ENCODE measurements around the gene KANK4. TPM values are rescaled to one million over a fixed set of nuclear protein-coding genes. Genes with fewer than 3 reads are reported as not detected.

The KANK4 gene
- total RNA-seq, 1 donor from 2014 or later = not detected

DNA sequence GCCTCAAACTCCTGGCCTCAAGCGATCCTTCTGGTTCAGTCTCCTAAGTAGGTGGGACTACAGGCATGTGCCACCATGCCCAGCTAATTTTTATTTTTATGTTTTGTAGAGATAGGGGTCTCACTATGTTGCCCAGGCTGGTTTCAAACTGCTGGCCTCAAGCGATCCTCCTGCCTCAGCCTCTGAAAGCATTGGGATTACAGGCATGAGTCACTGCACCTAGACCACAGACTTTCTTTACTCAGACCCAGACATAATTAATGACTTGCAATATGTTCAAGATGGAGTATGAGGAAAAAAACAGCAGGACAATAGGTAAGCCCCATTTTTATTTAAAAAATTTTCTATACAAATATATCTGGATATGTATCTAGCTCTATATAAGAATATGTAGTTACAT lies 13.2 kb downstream of the KANK4 start:
- no peak overlapping the region for H3K4me3 Mint-ChIP-seq

DNA sequence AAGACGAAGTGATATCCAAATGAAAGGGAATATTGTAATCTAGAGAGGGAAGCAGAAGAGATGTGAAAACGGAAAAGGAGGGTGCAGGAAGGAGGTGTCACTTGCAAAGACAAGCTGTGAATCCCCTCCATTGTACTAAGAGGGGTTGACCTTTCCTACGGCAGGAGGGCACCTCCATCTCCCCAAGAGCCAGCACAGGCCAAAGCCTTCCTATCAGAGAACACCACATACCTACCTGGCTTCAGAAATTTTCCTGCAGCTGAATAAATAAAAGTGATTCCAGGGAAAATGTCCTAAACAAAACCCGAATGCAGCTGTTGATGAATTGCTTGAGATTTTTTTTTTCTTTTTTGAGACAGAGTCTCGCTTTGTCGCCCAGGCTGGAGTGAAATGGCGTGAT lies 14.3 kb downstream of the KANK4 start:
- CTCF ChIA-PET = no interaction called here
- intact Hi-C loops (cut with micrococcal nuclease) = no loop called here
- ATAC-seq (ENCODE audit: low read depth) (no peak), DNase-seq (no peak)
- Mint-ChIP-seq H3K36me3 (ENCODE audit: low read depth) (no peaks in the 10 kb centered on the region), H3K4me1 (no peaks in the 10 kb centered on the region), H3K27me3 (peaks cover 5% of the 10 kb centered on the region), H3K27ac (no peak overlapping the region), H3K9me3 (no peaks in the 10 kb centered on the region), H3K4me3 (no peak overlapping the region)
- POLR2A ChIA-PET = no interaction called here
- TF ChIP-seq, protein P1, sequence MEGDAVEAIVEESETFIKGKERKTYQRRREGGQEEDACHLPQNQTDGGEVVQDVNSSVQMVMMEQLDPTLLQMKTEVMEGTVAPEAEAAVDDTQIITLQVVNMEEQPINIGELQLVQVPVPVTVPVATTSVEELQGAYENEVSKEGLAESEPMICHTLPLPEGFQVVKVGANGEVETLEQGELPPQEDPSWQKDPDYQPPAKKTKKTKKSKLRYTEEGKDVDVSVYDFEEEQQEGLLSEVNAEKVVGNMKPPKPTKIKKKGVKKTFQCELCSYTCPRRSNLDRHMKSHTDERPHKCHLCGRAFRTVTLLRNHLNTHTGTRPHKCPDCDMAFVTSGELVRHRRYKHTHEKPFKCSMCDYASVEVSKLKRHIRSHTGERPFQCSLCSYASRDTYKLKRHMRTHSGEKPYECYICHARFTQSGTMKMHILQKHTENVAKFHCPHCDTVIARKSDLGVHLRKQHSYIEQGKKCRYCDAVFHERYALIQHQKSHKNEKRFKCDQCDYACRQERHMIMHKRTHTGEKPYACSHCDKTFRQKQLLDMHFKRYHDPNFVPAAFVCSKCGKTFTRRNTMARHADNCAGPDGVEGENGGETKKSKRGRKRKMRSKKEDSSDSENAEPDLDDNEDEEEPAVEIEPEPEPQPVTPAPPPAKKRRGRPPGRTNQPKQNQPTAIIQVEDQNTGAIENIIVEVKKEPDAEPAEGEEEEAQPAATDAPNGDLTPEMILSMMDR (IDR thresholded peaks at IDR 0.05) = no peak

More for the DNA sequence above, 13.2 kb downstream of the KANK4 start:
- CTCF ChIA-PET = no interaction called here
- POLR2A ChIA-PET = no interaction called here
- intact Hi-C loops (cut with micrococcal nuclease) = no loop called here
- no peak for DNase-seq
- ATAC-seq (ENCODE audit: low read depth) = no peak
- Mint-ChIP-seq H3K9me3 (no peaks in the 10 kb centered on the region), H3K4me1 (no peaks in the 10 kb centered on the region), H3K27ac (no peak overlapping the region), H3K27me3 (peaks cover 12% of the 10 kb centered on the region), H3K36me3 (ENCODE audit: low read depth) (no peaks in the 10 kb centered on the region)
- TF ChIP-seq, protein P1 (IDR thresholded peaks at IDR 0.05) = no peak

DNA sequence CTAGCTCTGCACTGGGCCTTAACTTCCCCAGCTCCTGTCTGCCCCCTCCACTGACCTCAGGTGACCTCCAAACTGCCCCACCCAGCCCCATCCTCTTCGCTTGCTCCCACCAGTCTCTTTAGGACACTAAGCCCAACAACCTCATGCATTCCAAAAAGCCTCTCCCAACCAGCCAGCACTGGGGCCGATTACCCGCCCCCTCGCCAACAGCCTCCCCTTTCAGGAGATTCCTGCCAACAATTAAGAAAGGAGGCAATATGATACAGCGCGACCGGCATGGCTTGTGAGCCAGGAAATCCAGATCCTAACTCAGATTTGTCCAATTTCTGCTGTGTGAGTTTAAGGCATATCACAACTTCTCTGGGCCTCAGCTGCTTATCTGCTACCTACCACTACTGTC lies 14.7 kb downstream of the KANK4 start:
- Mint-ChIP-seq H3K27ac (no peak overlapping the region), H3K9me3 (no peaks in the 10 kb centered on the region), H3K4me1 (no peaks in the 10 kb centered on the region), H3K36me3 (ENCODE audit: low read depth) (no peaks in the 10 kb centered on the region), H3K27me3 (peaks cover 5% of the 10 kb centered on the region), H3K4me3 (no peak overlapping the region)
- ATAC-seq (ENCODE audit: low read depth) = no peak
- CTCF ChIA-PET = no interaction called here
- DNase-seq = no peak
- POLR2A ChIA-PET = no interaction called here
- TF ChIP-seq, protein P1 (IDR thresholded peaks at IDR 0.05) = no peak
- intact Hi-C loops (cut with micrococcal nuclease) = no loop called here

DNA sequence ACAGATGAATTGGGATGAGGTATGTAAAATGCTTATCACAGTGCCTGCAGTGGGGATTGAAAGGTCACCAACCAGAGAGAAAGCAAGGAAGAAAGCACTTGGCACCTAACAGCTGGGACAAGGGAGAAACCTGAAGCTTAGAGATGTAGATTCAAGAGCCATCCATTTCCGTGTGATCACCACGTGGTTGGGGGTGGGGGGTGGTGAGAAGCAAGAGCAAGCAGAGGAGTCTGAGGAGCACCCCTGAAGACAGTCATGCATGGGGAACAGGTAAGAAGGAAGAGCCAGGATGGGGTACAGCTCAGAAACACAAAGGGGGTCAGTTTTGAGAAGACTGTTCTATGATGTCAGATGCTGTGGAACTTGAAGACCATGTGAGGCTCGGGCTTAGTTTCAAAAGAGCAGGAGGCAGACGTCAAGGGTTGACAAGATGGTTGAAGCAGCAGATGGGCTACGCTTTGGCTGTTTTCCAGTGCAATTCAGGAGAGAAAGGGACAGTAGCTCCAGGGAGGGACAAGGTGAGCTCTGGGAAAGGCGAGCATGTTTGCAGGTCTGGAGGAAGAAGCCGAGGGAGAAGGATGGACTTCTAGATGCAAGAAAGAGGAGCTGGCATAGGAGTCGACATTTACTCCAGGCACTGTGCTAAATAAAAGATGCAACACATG lies 17.4 kb downstream of the KANK4 start:
- H3K9me3 Mint-ChIP-seq = no peaks in the 10 kb centered on the region
- no peak for ATAC-seq (ENCODE audit: low read depth)

DNA sequence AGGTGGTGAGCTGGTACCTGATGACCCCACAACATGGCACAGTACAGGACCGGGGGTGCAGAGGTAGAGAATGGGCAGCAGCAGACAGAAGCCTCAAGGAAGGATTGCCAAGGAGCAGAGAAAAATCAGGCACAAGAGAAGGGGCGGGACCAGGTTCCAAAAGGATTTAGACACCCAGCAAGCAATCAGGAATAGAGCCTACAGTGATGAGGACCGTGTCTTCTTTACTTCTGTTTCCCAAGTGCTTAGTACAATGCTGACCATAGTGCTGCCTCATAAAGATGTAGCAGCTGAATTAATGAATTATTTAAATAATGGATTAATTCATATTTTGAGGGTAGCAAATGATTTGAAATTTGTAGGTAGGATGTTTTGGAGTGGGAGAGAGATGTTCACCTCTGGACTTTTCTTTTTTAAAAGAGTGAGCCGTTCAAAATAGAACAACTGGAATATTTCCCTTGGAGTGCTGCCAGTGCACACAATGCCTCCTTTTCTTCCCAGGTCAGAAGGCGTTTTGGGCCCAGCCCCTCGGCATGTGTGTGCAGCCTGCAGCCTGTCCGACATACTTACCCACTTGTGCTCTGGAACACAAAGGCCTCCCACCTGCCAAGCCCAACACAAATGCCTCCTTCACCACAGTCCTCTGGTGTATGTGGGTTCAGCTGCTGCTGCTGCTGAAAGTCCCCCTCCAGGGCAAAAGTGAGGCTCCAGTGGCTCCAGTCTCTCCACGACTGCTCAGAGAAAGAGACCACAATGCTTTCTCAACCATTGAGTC lies 19.6 kb downstream of the KANK4 start:
- H3K9me3 Mint-ChIP-seq = no peaks in the 10 kb centered on the region
- TF ChIP-seq, protein P1 (IDR thresholded peaks at IDR 0.05) = no peak
- CTCF ChIA-PET = no interaction called here
- peaks cover 13% of the 10 kb centered on the region for H3K27me3 Mint-ChIP-seq
- no peak for ATAC-seq (ENCODE audit: low read depth)
- DNase-seq = no peak
- no peaks in the 10 kb centered on the region for H3K4me1 Mint-ChIP-seq
- POLR2A ChIA-PET = no interaction called here
- H3K4me3 Mint-ChIP-seq = no peak overlapping the region
- no peak overlapping the region for H3K27ac Mint-ChIP-seq
- H3K36me3 Mint-ChIP-seq (ENCODE audit: low read depth) = no peaks in the 10 kb centered on the region
- intact Hi-C loops (cut with micrococcal nuclease) = no loop called here

More for the DNA sequence above, 17.4 kb downstream of the KANK4 start:
- POLR2A ChIA-PET = no interaction called here
- DNase-seq = no peak
- CTCF ChIA-PET = no interaction called here
- TF ChIP-seq, protein P1 (IDR thresholded peaks at IDR 0.05) = no peak
- no peak overlapping the region for H3K27ac Mint-ChIP-seq
- no peaks in the 10 kb centered on the region for H3K36me3 Mint-ChIP-seq (ENCODE audit: low read depth)
- peaks cover 5% of the 10 kb centered on the region for H3K27me3 Mint-ChIP-seq
- intact Hi-C loops (cut with micrococcal nuclease) = no loop called here
- H3K4me1 Mint-ChIP-seq = no peaks in the 10 kb centered on the region
- H3K4me3 Mint-ChIP-seq = no peak overlapping the region
